ENCODE measurements around the gene GGT7. TPM values are rescaled to one million over a fixed set of nuclear protein-coding genes. Genes with fewer than 3 reads are reported as not detected.
A peak's percentile ranks its signal among the peaks of the same experiment; 100 is the strongest.

Gene GGT7
- total and polyA plus RNA-seq, 4 donors, result 10.8 to 85.2 (median 43.2) TPM

GRCh38 chr20:34871966-34872621, 562 bp downstream of the GGT7 start:
- peak in 1 of 6 donors; percentile 58 for DNase-seq (ENCODE audit: low read depth in 4 of 6, low spot score in 6 of 6)
- Histone ChIP-seq H3K4me3 (ENCODE audit: low read depth, low read length) (peak overlapping the region; percentile 61), H3K27ac (ENCODE audit: low read depth, low read length) (no peak overlapping the region), H3K27me3 (ENCODE audit: control insufficient read depth, insufficient read depth, low read length) (no peaks in the 10 kb centered on the region), H3K36me3 (ENCODE audit: control insufficient read depth, insufficient read depth, low read length) (peaks cover 2% of the 10 kb centered on the region), H3K9me3 (ENCODE audit: control insufficient read depth, insufficient read depth, low read length) (no peaks in the 10 kb centered on the region), H3K4me1 (ENCODE audit: control insufficient read depth, insufficient read depth, low read length) (peaks cover 32% of the 10 kb centered on the region)
- 38% methylated on average over 5 of the region's 10 CpGs for WGBS (ENCODE audit: insufficient coverage)

GRCh38 chr20:34871320-34871926, 1.2 kb downstream of the GGT7 start:
- WGBS (ENCODE audit: insufficient coverage), result 69% methylated on average over 7 of the region's 7 CpGs
- peak overlapping the region; percentile 61 for H3K4me3 ChIP-seq (ENCODE audit: low read depth, low read length)
- peaks cover 29% of the 10 kb centered on the region for H3K4me1 ChIP-seq (ENCODE audit: control insufficient read depth, insufficient read depth, low read length)
- H3K36me3 ChIP-seq (ENCODE audit: control insufficient read depth, insufficient read depth, low read length), result peaks cover 2% of the 10 kb centered on the region
- H3K9me3 ChIP-seq (ENCODE audit: control insufficient read depth, insufficient read depth, low read length), result no peaks in the 10 kb centered on the region
- no peaks in the 10 kb centered on the region for H3K27me3 ChIP-seq (ENCODE audit: control insufficient read depth, insufficient read depth, low read length)
- H3K27ac ChIP-seq (ENCODE audit: low read depth, low read length), result no peak overlapping the region
- DNase-seq (ENCODE audit: low read depth in 4 of 6, low spot score in 6 of 6), result peak in 2 of 6 donors; percentile 18 to 49

GRCh38 chr20:34864216-34864615, 8.4 kb downstream of the GGT7 start:
- Histone ChIP-seq H3K27me3 (ENCODE audit: control insufficient read depth, insufficient read depth, low read length) (no peaks in the 10 kb centered on the region), H3K9me3 (ENCODE audit: control insufficient read depth, insufficient read depth, low read length) (no peaks in the 10 kb centered on the region), H3K36me3 (ENCODE audit: control insufficient read depth, insufficient read depth, low read length) (peaks cover 47% of the 10 kb centered on the region), H3K27ac (ENCODE audit: low read depth, low read length) (no peak overlapping the region), H3K4me1 (ENCODE audit: control insufficient read depth, insufficient read depth, low read length) (peaks cover 9% of the 10 kb centered on the region), H3K4me3 (ENCODE audit: low read depth, low read length) (no peak overlapping the region)
- WGBS (ENCODE audit: insufficient coverage), result 93% methylated on average over 5 of the region's 5 CpGs
- no peak for DNase-seq (ENCODE audit: low read depth in 4 of 6, low spot score in 6 of 6)

GRCh38 chr20:34863421-34863965, 9.2 kb downstream of the GGT7 start:
- 45% methylated on average over 28 of the region's 32 CpGs for WGBS (ENCODE audit: insufficient coverage)
- Histone ChIP-seq H3K27me3 (ENCODE audit: control insufficient read depth, insufficient read depth, low read length) (no peaks in the 10 kb centered on the region), H3K9me3 (ENCODE audit: control insufficient read depth, insufficient read depth, low read length) (no peaks in the 10 kb centered on the region), H3K4me3 (ENCODE audit: low read depth, low read length) (no peak overlapping the region), H3K36me3 (ENCODE audit: control insufficient read depth, insufficient read depth, low read length) (peaks cover 53% of the 10 kb centered on the region), H3K4me1 (ENCODE audit: control insufficient read depth, insufficient read depth, low read length) (peaks cover 9% of the 10 kb centered on the region), H3K27ac (ENCODE audit: low read depth, low read length) (no peak overlapping the region)
- DNase-seq (ENCODE audit: low read depth in 4 of 6, low spot score in 6 of 6), result no peak

GRCh38 chr20:34862724-34863123, 9.9 kb downstream of the GGT7 start:
- no peaks in the 10 kb centered on the region for H3K27me3 ChIP-seq (ENCODE audit: control insufficient read depth, insufficient read depth, low read length)
- H3K4me3 ChIP-seq (ENCODE audit: low read depth, low read length), result no peak overlapping the region
- peaks cover 7% of the 10 kb centered on the region for H3K4me1 ChIP-seq (ENCODE audit: control insufficient read depth, insufficient read depth, low read length)
- peaks cover 60% of the 10 kb centered on the region for H3K36me3 ChIP-seq (ENCODE audit: control insufficient read depth, insufficient read depth, low read length)
- H3K9me3 ChIP-seq (ENCODE audit: control insufficient read depth, insufficient read depth, low read length), result no peaks in the 10 kb centered on the region
- H3K27ac ChIP-seq (ENCODE audit: low read depth, low read length), result no peak overlapping the region
- 94% methylated on average over 6 of the region's 12 CpGs for WGBS (ENCODE audit: insufficient coverage)
- DNase-seq (ENCODE audit: low read depth in 4 of 6, low spot score in 6 of 6), result no peak

GRCh38 chr20:34861386-34862084, 11.1 kb downstream of the GGT7 start:
- Histone ChIP-seq H3K9me3 (ENCODE audit: control insufficient read depth, insufficient read depth, low read length) (no peaks in the 10 kb centered on the region), H3K4me3 (ENCODE audit: low read depth, low read length) (no peak overlapping the region), H3K36me3 (ENCODE audit: control insufficient read depth, insufficient read depth, low read length) (peaks cover 70% of the 10 kb centered on the region), H3K4me1 (ENCODE audit: control insufficient read depth, insufficient read depth, low read length) (peaks cover 6% of the 10 kb centered on the region), H3K27me3 (ENCODE audit: control insufficient read depth, insufficient read depth, low read length) (no peaks in the 10 kb centered on the region), H3K27ac (ENCODE audit: low read depth, low read length) (no peak overlapping the region)
- no peak for DNase-seq (ENCODE audit: low read depth in 4 of 6, low spot score in 6 of 6)
- 88% methylated on average over 3 of the region's 7 CpGs for WGBS (ENCODE audit: insufficient coverage)

- peaks cover 6% of the 10 kb centered on the region for H3K4me1 ChIP-seq (ENCODE audit: control insufficient read depth, insufficient read depth, low read length)
- peaks cover 77% of the 10 kb centered on the region for H3K36me3 ChIP-seq (ENCODE audit: control insufficient read depth, insufficient read depth, low read length)
- DNase-seq (ENCODE audit: low read depth in 4 of 6, low spot score in 6 of 6), result no peak
- 93% methylated on average over 3 of the region's 9 CpGs for whole genome bisulfite sequencing (ENCODE audit: insufficient coverage)
- no peak overlapping the region for H3K27ac ChIP-seq (ENCODE audit: low read depth, low read length)
- no peaks in the 10 kb centered on the region for H3K27me3 ChIP-seq (ENCODE audit: control insufficient read depth, insufficient read depth, low read length)
- no peak overlapping the region for H3K4me3 ChIP-seq (ENCODE audit: low read depth, low read length)
- H3K9me3 ChIP-seq (ENCODE audit: control insufficient read depth, insufficient read depth, low read length), result no peaks in the 10 kb centered on the region
Measured at GRCh38 chr20:34859826-34860545, 12.7 kb downstream of the GGT7 start.

- Histone ChIP-seq H3K4me3 (ENCODE audit: low read depth, low read length) (no peak overlapping the region), H3K27me3 (ENCODE audit: control insufficient read depth, insufficient read depth, low read length) (no peaks in the 10 kb centered on the region), H3K27ac (ENCODE audit: low read depth, low read length) (no peak overlapping the region), H3K4me1 (ENCODE audit: control insufficient read depth, insufficient read depth, low read length) (peaks cover 6% of the 10 kb centered on the region), H3K36me3 (ENCODE audit: control insufficient read depth, insufficient read depth, low read length) (peaks cover 80% of the 10 kb centered on the region), H3K9me3 (ENCODE audit: control insufficient read depth, insufficient read depth, low read length) (no peaks in the 10 kb centered on the region)
- 96% methylated on average over 20 of the region's 26 CpGs for WGBS (ENCODE audit: insufficient coverage)
- no peak for DNase-seq (ENCODE audit: low read depth in 4 of 6, low spot score in 6 of 6)
Measured at GRCh38 chr20:34859367-34859766, 13.3 kb downstream of the GGT7 start.

GRCh38 chr20:34852298-34852697, 20.4 kb downstream of the GGT7 start:
- 83% methylated on average over 2 of the region's 4 CpGs for WGBS (ENCODE audit: insufficient coverage)
- DNase-seq (ENCODE audit: low read depth in 4 of 6, low spot score in 6 of 6), result no peak
- H3K4me3 ChIP-seq (ENCODE audit: low read depth, low read length), result no peak overlapping the region
- no peaks in the 10 kb centered on the region for H3K27me3 ChIP-seq (ENCODE audit: control insufficient read depth, insufficient read depth, low read length)
- peaks cover 78% of the 10 kb centered on the region for H3K36me3 ChIP-seq (ENCODE audit: control insufficient read depth, insufficient read depth, low read length)
- no peak overlapping the region for H3K27ac ChIP-seq (ENCODE audit: low read depth, low read length)
- no peaks in the 10 kb centered on the region for H3K9me3 ChIP-seq (ENCODE audit: control insufficient read depth, insufficient read depth, low read length)
- no peaks in the 10 kb centered on the region for H3K4me1 ChIP-seq (ENCODE audit: control insufficient read depth, insufficient read depth, low read length)
